GM23338 (cell line): Measurements from ENCODE around the gene MCC. TPM values are rescaled to one million over a fixed set of nuclear protein-coding genes. Genes with fewer than 3 reads are reported as not detected.
A peak's percentile ranks its signal among the peaks of the same experiment; 100 is the strongest.

Source experiments
- ATAC-seq: fragments of 200-7000 bp; cut with Tn5 transposase; 3 replicates; pipeline ENCODE4 v1.9.1; 2020
- DNase-seq: peaks from one replicate; pipeline ENCODE4 v3.0.0-alpha.2; 2015; ENCODE audit warnings: low spot score
- H2AFZ ChIP-seq: fragments of 200-600 bp; sonication (generic); 2 replicates; pipeline ENCODE4 v1.8.0; 2016; ENCODE audit warnings: antibody characterized with exemption, mild to moderate bottlenecking, moderate library complexity
- H3F3A ChIP-seq: fragments of 200-600 bp; sonication (generic); replicated peaks from 2 replicates; pipeline ENCODE4 v1.8.0; 2017; ENCODE audit warnings: antibody characterized with exemption, mixed run types, low read depth
- H3K27ac ChIP-seq: fragments of 200-600 bp; sonication (generic); 2 replicates; pipeline ENCODE4 v1.6.1; 2016; ENCODE audit warnings: low read depth
- H3K27me3 ChIP-seq: fragments of 200-600 bp; sonication (generic); 2 replicates; pipeline ENCODE4 v1.8.0; 2016; ENCODE audit warnings: mild to moderate bottlenecking, mixed run types, moderate library complexity; ENCODE audit not compliant: insufficient read depth
- H3K36me3 ChIP-seq: fragments of 200-600 bp; sonication (generic); 2 replicates; pipeline ENCODE4 v1.8.0; 2016; ENCODE audit warnings: mild to moderate bottlenecking; ENCODE audit not compliant: insufficient read depth
- H3K4me1 ChIP-seq: fragments of 200-600 bp; sonication (generic); 2 replicates; pipeline ENCODE4 v1.8.0; 2016; ENCODE audit warnings: mild to moderate bottlenecking, moderate library complexity; ENCODE audit not compliant: insufficient read depth
- H3K4me2 ChIP-seq: fragments of 200-600 bp; sonication (generic); 2 replicates; pipeline ENCODE4 v1.7.1; 2017; ENCODE audit warnings: mixed run types
- H3K4me3 ChIP-seq: fragments of 200-600 bp; sonication (generic); 2 replicates; pipeline ENCODE4 v1.6.1; 2016; ENCODE audit warnings: mixed run types
- H3K79me2 ChIP-seq: fragments of 200-600 bp; sonication (generic); replicated peaks from 2 replicates; pipeline ENCODE4 v1.8.0; 2017; ENCODE audit warnings: mild to moderate bottlenecking; ENCODE audit not compliant: insufficient read depth
- H3K9me2 ChIP-seq: fragments of 200-600 bp; sonication (generic); 2 replicates; pipeline ENCODE4 v1.8.0; 2017; ENCODE audit not compliant: insufficient read depth
- H4K20me1 ChIP-seq: fragments of 200-600 bp; sonication (generic); replicated peaks from 2 replicates; pipeline ENCODE4 v1.8.0; 2017; ENCODE audit warnings: mild to moderate bottlenecking; ENCODE audit not compliant: insufficient read depth
- H3K27ac Mint-ChIP-seq: 2 replicates; pipeline ENCODE4 v1.8.0; 2020; ENCODE audit warnings: inconsistent platforms, mild to moderate bottlenecking, moderate library complexity, mixed read lengths
- H3K27me3 Mint-ChIP-seq: 3 replicates; pipeline ENCODE4 v1.8.0; 2022; ENCODE audit warnings: low read depth, mild to moderate bottlenecking, moderate library complexity, mixed read lengths, inconsistent platforms; ENCODE audit not compliant: insufficient read depth, poor library complexity
- H3K36me3 Mint-ChIP-seq: 3 replicates; pipeline ENCODE4 v1.8.0; 2021; ENCODE audit warnings: low read depth, mild to moderate bottlenecking, inconsistent platforms, moderate library complexity, mixed read lengths
- H3K4me1 Mint-ChIP-seq: 3 replicates; pipeline ENCODE4 v1.8.0; 2020; ENCODE audit warnings: mild to moderate bottlenecking, inconsistent platforms, mixed read lengths
- H3K4me3 Mint-ChIP-seq: 3 replicates; pipeline ENCODE4 v1.8.0; 2021; ENCODE audit warnings: moderate library complexity, mild to moderate bottlenecking, inconsistent platforms, mixed read lengths
- H3K9me3 Mint-ChIP-seq: 3 replicates; pipeline ENCODE4 v1.8.0; 2020; ENCODE audit warnings: moderate library complexity, mild to moderate bottlenecking, inconsistent platforms, mixed read lengths
- CREB1 ChIP-seq: fragments of 250-450 bp; sonication (Bioruptor Pico); IDR thresholded peaks from 2 replicates; pipeline ENCODE4 v1.5.0; 2020; ENCODE audit warnings: low read depth, mild to moderate bottlenecking, moderate library complexity
- CTCF ChIP-seq, 2 experiments: fragments of 200-600 bp in 1 of 2; sonication (generic) in 1 of 2; conservative IDR thresholded peaks; 2 replicates each; pipeline versions ENCODE4 v1.5.1 to v1.6.1; 2016 to 2017; ENCODE audit warnings: antibody characterized with exemption in 2 of 2, low read depth in 2 of 2, mild to moderate bottlenecking in 2 of 2, moderate library complexity in 1 of 2
- ETS1 ChIP-seq: IDR thresholded peaks from 2 replicates; pipeline ENCODE4 v1.6.1; 2016; ENCODE audit warnings: antibody characterized with exemption
- EZH2 ChIP-seq: fragments of 200-600 bp; sonication (generic); IDR thresholded peaks from one replicate; pipeline ENCODE4 v1.8.0; 2017; ENCODE audit warnings: antibody characterized with exemption, mild to moderate bottlenecking, low read depth; ENCODE audit not compliant: unreplicated experiment
- JUNB ChIP-seq: IDR thresholded peaks from one replicate; pipeline ENCODE4 v1.6.1; 2016; ENCODE audit warnings: antibody characterized with exemption; ENCODE audit not compliant: unreplicated experiment
- NANOG ChIP-seq: IDR thresholded peaks from 2 replicates; pipeline ENCODE4 v1.6.1; 2016; ENCODE audit warnings: antibody characterized with exemption, borderline replicate concordance
- POLR2AphosphoS5 ChIP-seq: IDR thresholded peaks from 2 replicates; pipeline ENCODE4 v1.6.1; 2016; ENCODE audit warnings: antibody characterized with exemption, low read depth
- STAT1 ChIP-seq: IDR thresholded peaks from one replicate; pipeline ENCODE4 v1.6.1; 2016; ENCODE audit warnings: antibody characterized with exemption; ENCODE audit not compliant: unreplicated experiment
- ZNF114 ChIP-seq: fragments of 250-450 bp; sonication (Bioruptor Pico); IDR thresholded peaks from 2 replicates; pipeline ENCODE4 v1.5.0; 2020; ENCODE audit warnings: mild to moderate bottlenecking, moderate library complexity
- ZNF331 ChIP-seq: fragments of 250-450 bp; sonication (Bioruptor Pico); IDR thresholded peaks from 2 replicates; pipeline ENCODE4 v1.5.0; 2020; ENCODE audit warnings: low read depth, mild to moderate bottlenecking, moderate library complexity
- ZNF462 ChIP-seq: fragments of 250-450 bp; sonication (Bioruptor Pico); IDR thresholded peaks from 2 replicates; pipeline ENCODE4 v1.5.0; 2020; ENCODE audit warnings: mild to moderate bottlenecking, moderate library complexity
- polyA plus RNA-seq: library from polyadenylated mRNA; unstranded; fragments of >200 nt; fragmentation: Nextera tagmentation; extraction: Ambion mirVana; gene quantifications from 2 replicates; pipeline ENCODE4 v1.2.1, GENCODE V29; 2016
- total RNA-seq: library from RNA; depleted of rRNA; stranded (reverse); fragments of >200 nt; shearing (Covaris generic); gene quantifications from 2 replicates; pipeline ENCODE4 v1.2.3, GENCODE V29; 2014

MCC gene
- total and polyA plus RNA-seq, 2 experiments from 2014 or later = 3.8 to 10.1 TPM

- no peak overlapping the region for H3K4me3 Mint-ChIP-seq
- peak; percentile 38 for DNase-seq
- H3K4me1 Mint-ChIP-seq = peaks cover 7% of the 10 kb centered on the region; the same call in 2 of the 3 replicates
- H3K79me2 ChIP-seq = no peaks in the 10 kb centered on the region
- peaks cover 5% of the 10 kb centered on the region for H3K4me1 ChIP-seq
- no peaks in the 10 kb centered on the region for H3K27me3 ChIP-seq
- no peaks in the 10 kb centered on the region for H3K36me3 Mint-ChIP-seq
- H3K9me3 Mint-ChIP-seq = no peaks in the 10 kb centered on the region
- H3K4me2 ChIP-seq = no peak overlapping the region
- TF ChIP-seq ZNF331 = no peak
- peak in 1 of 2 experiments; percentile 43; a peak in 2 of 4 replicates for TF ChIP-seq CTCF (conservative IDR thresholded peaks at IDR 0.05; ENCODE audit: low read depth in 2 of 2)
- H3K27ac ChIP-seq = no peak overlapping the region
- peak; percentile 43; the same call in 2 of the 3 replicates for ATAC-seq
- no peak overlapping the region for H2AFZ ChIP-seq
- no peak overlapping the region for H3K27ac Mint-ChIP-seq
- no peaks in the 10 kb centered on the region for H3K36me3 ChIP-seq
- H3K9me2 ChIP-seq = no peaks in the 10 kb centered on the region
- H4K20me1 ChIP-seq = no peaks in the 10 kb centered on the region
- no peak overlapping the region for H3K4me3 ChIP-seq
- no peaks in the 10 kb centered on the region for H3K27me3 Mint-ChIP-seq
- H3F3A ChIP-seq = no peaks in the 10 kb centered on the region
These were observed 167.0 kb downstream of the MCC start for GRCh38 chr5:113321276-113321675.

GRCh38 chr5:113320273-113320780 lies 167.9 kb downstream of the MCC start:
- Histone ChIP-seq H3F3A (no peaks in the 10 kb centered on the region), H3K4me1 (peaks cover 5% of the 10 kb centered on the region), H3K27ac (no peak overlapping the region), H3K4me2 (no peak overlapping the region), H4K20me1 (no peaks in the 10 kb centered on the region), H3K79me2 (no peaks in the 10 kb centered on the region), H3K36me3 (no peaks in the 10 kb centered on the region), H3K4me3 (no peak overlapping the region), H3K9me2 (no peaks in the 10 kb centered on the region), H3K27me3 (no peaks in the 10 kb centered on the region), H2AFZ (no peak overlapping the region)
- Mint-ChIP-seq H3K27me3 (no peaks in the 10 kb centered on the region), H3K4me3 (no peak overlapping the region), H3K9me3 (no peaks in the 10 kb centered on the region), H3K4me1 (peaks cover 7% of the 10 kb centered on the region; the same call in 2 of the 3 replicates), H3K27ac (no peak overlapping the region), H3K36me3 (no peaks in the 10 kb centered on the region)
- no peak for ATAC-seq
- no peak for DNase-seq
- TF ChIP-seq ETS1 = no peak
- TF ChIP-seq JUNB = no peak
- no peak for TF ChIP-seq EZH2
- TF ChIP-seq NANOG = no peak
- TF ChIP-seq CREB1 (CRISPR knock-in tag) = no peak
- TF ChIP-seq ZNF114 = no peak
- TF ChIP-seq CTCF (conservative IDR thresholded peaks at IDR 0.05; ENCODE audit: low read depth in 2 of 2) = no peak
- TF ChIP-seq POLR2AphosphoS5 = no peak
- TF ChIP-seq STAT1 = no peak
- TF ChIP-seq ZNF462 (CRISPR knock-in tag) = no peak
